Caco-2 (cell line): Measurements from ENCODE around the gene TMEM273. TPM values are rescaled to one million over a fixed set of nuclear protein-coding genes. Genes with fewer than 3 reads are reported as not detected.

ENCODE experiments used
- BruUV-seq: library from RNA; stranded (reverse); fragments of 400-500 nt; replicated peaks from 2 replicates; lab custom pipeline; 2021; lab: Mats Ljungman, UMichigan
- CTCF ChIA-PET: fragments of 300-600 bp; sonication (Branson Sonifier 250); formaldehyde crosslinking; loops from one replicate; lab custom pipeline; 2022; ENCODE audit warnings: antibody characterized with exemption; lab: Charles Lee
- POLR2A ChIA-PET: fragments of 300-600 bp; sonication (Branson Sonifier 250); formaldehyde crosslinking; loops from one replicate; lab custom pipeline; 2022; ENCODE audit warnings: antibody characterized with exemption; lab: Charles Lee
- DNase-seq, 2 experiments: peaks; one replicate each; pipeline versions ENCODE4 v3.0.0 to v3.0.0-alpha.2; 2020 to 2022
- H3K27me3 ChIP-seq: replicated peaks from 2 replicates; pipeline ENCODE4 v1.6.0; 2011; ENCODE audit warnings: low read length; ENCODE audit not compliant: control insufficient read depth, insufficient read depth
- H3K36me3 ChIP-seq: 2 replicates; pipeline ENCODE4 v1.5.1; 2011; ENCODE audit warnings: low read length; ENCODE audit not compliant: control insufficient read depth, insufficient read depth
- H3K4me1 ChIP-seq: fragments of 250-450 bp; sonication (Bioruptor Pico); 2 replicates; pipeline ENCODE4 v1.5.1; 2020; ENCODE audit warnings: mild to moderate bottlenecking
- H3K4me3 ChIP-seq: 2 replicates; pipeline ENCODE4 v1.5.1; 2011; ENCODE audit warnings: low read depth, mild to moderate bottlenecking, control low read depth, low read length
- H3K9me3 ChIP-seq: fragments of 250-450 bp; sonication (Bioruptor Pico); 2 replicates; pipeline ENCODE4 v1.5.1; 2020; ENCODE audit warnings: mild to moderate bottlenecking, moderate library complexity
- H3K27ac Mint-ChIP-seq: one replicate; pipeline ENCODE4 v1.8.0; 2022; ENCODE audit warnings: mixed read lengths; ENCODE audit not compliant: unreplicated experiment
- H3K27me3 Mint-ChIP-seq: one replicate; pipeline ENCODE4 v1.8.0; 2022; ENCODE audit warnings: mixed read lengths; ENCODE audit not compliant: insufficient read depth, unreplicated experiment
- H3K36me3 Mint-ChIP-seq: one replicate; pipeline ENCODE4 v1.8.0; 2022; ENCODE audit warnings: mild to moderate bottlenecking, mixed read lengths; ENCODE audit not compliant: insufficient read depth, unreplicated experiment
- H3K4me1 Mint-ChIP-seq: one replicate; pipeline ENCODE4 v1.8.0; 2022; ENCODE audit warnings: low read depth, mixed read lengths; ENCODE audit not compliant: unreplicated experiment
- H3K4me3 Mint-ChIP-seq: one replicate; pipeline ENCODE4 v1.8.0; 2022; ENCODE audit warnings: mild to moderate bottlenecking, moderate library complexity, mixed read lengths; ENCODE audit not compliant: unreplicated experiment
- H3K9me3 Mint-ChIP-seq: one replicate; pipeline ENCODE4 v1.8.0; 2022; ENCODE audit warnings: mixed read lengths; ENCODE audit not compliant: unreplicated experiment
- intact Hi-C: fragments of 100-400 bp; cut with micrococcal nuclease; formaldehyde crosslinking; loops from one replicate; pipeline ENCODE4 v1.10.0; 2022; ENCODE audit not compliant: unreplicated experiment
- total RNA-seq: library from RNA; stranded (reverse); gene quantifications from 2 replicates; pipeline ENCODE4 v1.2.3, GENCODE V29; 2022
- TF ChIP-seq, protein P1 (sequence below), 2 experiments: fragments of 200-600 bp in 1 of 2; IDR thresholded peaks; 1 replicate in 1 of 2; 2 replicates in 1 of 2; pipeline versions ENCODE4 v1.5.1 to v1.8.0; 2011 to 2022; ENCODE audit warnings: antibody characterized with exemption in 1 of 2, control low read depth in 1 of 2, inconsistent platforms in 1 of 2, low read depth in 1 of 2, low read length in 1 of 2, mild to moderate bottlenecking in 1 of 2, moderate library complexity in 1 of 2; ENCODE audit not compliant: insufficient read depth in 1 of 2, severe bottlenecking in 1 of 2, unreplicated experiment in 1 of 2

TMEM273 gene
- total RNA-seq, 1 experiment from 2014 or later: not detected

DNA sequence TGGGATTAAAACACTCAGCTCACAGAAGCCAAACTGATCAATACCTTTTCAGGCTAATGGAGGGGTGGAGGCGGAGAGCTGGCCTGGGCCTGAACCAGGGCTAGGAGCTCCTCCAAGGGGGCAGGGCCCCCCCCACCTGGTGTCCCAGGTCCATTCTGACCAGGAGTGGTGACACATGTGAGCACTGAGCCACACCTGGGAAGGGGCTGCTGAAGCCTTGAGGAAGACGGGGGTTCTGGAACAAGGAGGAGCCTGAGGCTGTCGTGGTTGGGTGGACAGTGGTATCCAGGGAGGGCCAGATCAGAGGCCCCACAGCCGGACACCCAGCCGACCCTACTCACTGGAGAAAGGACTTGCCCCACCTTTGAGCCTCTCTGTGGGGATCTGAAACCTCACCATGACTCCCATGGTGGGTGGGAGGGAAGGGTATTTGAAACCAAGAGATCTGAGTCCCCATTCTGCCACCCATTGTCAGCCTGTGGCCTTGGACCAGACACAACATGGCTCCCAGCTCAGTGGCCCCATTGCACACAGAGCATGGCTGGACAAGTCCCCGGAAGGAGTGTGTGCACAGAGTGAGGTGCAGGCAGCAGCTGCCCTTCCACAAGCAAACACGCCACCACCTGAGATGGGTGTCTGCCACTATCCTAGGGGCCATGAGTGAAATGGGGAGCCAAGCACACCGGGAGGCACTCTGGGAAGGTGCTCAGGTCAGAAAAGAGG lies 12.4 kb downstream of the TMEM273 start:
- Histone ChIP-seq H3K36me3 (no peaks in the 10 kb centered on the region), H3K4me1 (peaks cover 13% of the 10 kb centered on the region), H3K4me3 (no peak overlapping the region), H3K27me3 (no peaks in the 10 kb centered on the region), H3K9me3 (no peaks in the 10 kb centered on the region)
- no peak for DNase-seq
- intact Hi-C loops: no loop called here
- no peak overlapping the region for H3K27ac Mint-ChIP-seq
- peaks cover 10% of the 10 kb centered on the region for H3K4me1 Mint-ChIP-seq
- no peak overlapping the region for H3K4me3 Mint-ChIP-seq
- H3K36me3 Mint-ChIP-seq: no peaks in the 10 kb centered on the region
- TF ChIP-seq, protein P1, sequence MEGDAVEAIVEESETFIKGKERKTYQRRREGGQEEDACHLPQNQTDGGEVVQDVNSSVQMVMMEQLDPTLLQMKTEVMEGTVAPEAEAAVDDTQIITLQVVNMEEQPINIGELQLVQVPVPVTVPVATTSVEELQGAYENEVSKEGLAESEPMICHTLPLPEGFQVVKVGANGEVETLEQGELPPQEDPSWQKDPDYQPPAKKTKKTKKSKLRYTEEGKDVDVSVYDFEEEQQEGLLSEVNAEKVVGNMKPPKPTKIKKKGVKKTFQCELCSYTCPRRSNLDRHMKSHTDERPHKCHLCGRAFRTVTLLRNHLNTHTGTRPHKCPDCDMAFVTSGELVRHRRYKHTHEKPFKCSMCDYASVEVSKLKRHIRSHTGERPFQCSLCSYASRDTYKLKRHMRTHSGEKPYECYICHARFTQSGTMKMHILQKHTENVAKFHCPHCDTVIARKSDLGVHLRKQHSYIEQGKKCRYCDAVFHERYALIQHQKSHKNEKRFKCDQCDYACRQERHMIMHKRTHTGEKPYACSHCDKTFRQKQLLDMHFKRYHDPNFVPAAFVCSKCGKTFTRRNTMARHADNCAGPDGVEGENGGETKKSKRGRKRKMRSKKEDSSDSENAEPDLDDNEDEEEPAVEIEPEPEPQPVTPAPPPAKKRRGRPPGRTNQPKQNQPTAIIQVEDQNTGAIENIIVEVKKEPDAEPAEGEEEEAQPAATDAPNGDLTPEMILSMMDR (IDR thresholded peaks at IDR 0.05; ENCODE audit: insufficient read depth in 1 of 2, low read depth in 1 of 2, low read length in 1 of 2, severe bottlenecking in 1 of 2, unreplicated experiment in 1 of 2): no peak
- H3K9me3 Mint-ChIP-seq: no peaks in the 10 kb centered on the region
- ChIA-PET CTCF (no interaction called here), POLR2A (no interaction called here)
- no TSS peak for BruUV-seq
- H3K27me3 Mint-ChIP-seq: peaks cover 2% of the 10 kb centered on the region

GRCh38 chr10:49174926-49175500 lies 13.2 kb downstream of the TMEM273 start:
- Histone ChIP-seq H3K4me1 (peaks cover 13% of the 10 kb centered on the region), H3K9me3 (no peaks in the 10 kb centered on the region), H3K36me3 (no peaks in the 10 kb centered on the region), H3K27me3 (no peaks in the 10 kb centered on the region), H3K4me3 (no peak overlapping the region)
- no TSS peak for BruUV-seq
- Mint-ChIP-seq H3K27ac (peak overlapping the region; percentile 2), H3K4me1 (peaks cover 10% of the 10 kb centered on the region), H3K4me3 (no peak overlapping the region), H3K27me3 (no peaks in the 10 kb centered on the region), H3K9me3 (no peaks in the 10 kb centered on the region), H3K36me3 (no peaks in the 10 kb centered on the region)
- TF ChIP-seq, protein P1 (IDR thresholded peaks at IDR 0.05; ENCODE audit: insufficient read depth in 1 of 2, low read depth in 1 of 2, low read length in 1 of 2, severe bottlenecking in 1 of 2, unreplicated experiment in 1 of 2): no peak
- peak in 1 of 2 experiments; percentile 37 for DNase-seq
- intact Hi-C loops: no loop called here
- POLR2A ChIA-PET: no interaction called here
- CTCF ChIA-PET: no interaction called here

DNA sequence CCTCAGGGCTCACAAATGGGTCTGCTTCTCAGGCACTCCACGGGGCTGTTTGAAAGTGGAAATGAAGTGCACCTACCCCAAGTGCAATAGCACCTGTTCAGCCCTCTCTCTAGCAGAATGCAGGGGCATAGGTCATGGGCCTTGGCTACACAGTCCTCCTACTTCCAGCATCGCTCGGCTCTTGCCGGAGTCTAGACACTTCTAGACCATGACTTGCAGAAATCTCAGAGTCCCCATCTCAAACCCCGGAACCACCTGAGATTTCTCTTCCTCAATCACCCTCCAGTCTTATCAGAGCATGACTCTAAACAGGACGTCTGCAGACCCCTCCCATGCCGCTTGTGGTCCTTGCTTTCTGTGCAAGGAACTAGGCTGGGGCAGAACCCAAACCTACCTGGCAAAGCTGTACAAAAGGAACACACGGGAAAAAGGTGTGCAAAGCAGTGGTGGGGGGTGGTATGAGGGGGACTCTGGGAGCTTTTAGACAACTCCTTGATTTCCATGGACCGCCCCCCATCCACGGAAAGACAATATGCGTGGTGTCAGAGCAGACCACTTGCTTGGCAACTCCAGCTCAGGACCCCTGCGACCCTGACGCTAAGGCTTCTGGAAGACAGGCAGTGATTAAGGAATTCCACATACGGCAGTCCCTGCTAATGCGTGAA lies 13.8 kb downstream of the TMEM273 start:
- Mint-ChIP-seq H3K4me1 (peaks cover 10% of the 10 kb centered on the region), H3K4me3 (no peak overlapping the region), H3K36me3 (no peaks in the 10 kb centered on the region), H3K27me3 (no peaks in the 10 kb centered on the region), H3K9me3 (no peaks in the 10 kb centered on the region), H3K27ac (peak overlapping the region; percentile 2)
- TF ChIP-seq, protein P1 (IDR thresholded peaks at IDR 0.05; ENCODE audit: insufficient read depth in 1 of 2, low read depth in 1 of 2, low read length in 1 of 2, severe bottlenecking in 1 of 2, unreplicated experiment in 1 of 2): no peak
- Histone ChIP-seq H3K4me1 (peaks cover 13% of the 10 kb centered on the region), H3K9me3 (no peaks in the 10 kb centered on the region), H3K4me3 (no peak overlapping the region), H3K27me3 (no peaks in the 10 kb centered on the region), H3K36me3 (no peaks in the 10 kb centered on the region)
- no peak for DNase-seq
- no TSS peak for BruUV-seq
- ChIA-PET POLR2A (no interaction called here), CTCF (interaction anchor here (0.6 kb wide), 1 partner anchor 53 kb away, joined by 3 read pairs; no protein-coding TSS in a partner anchor)
- intact Hi-C loops: no loop called here
